ENCODE results near the gene ADNP2. TPM values are rescaled to one million over a fixed set of nuclear protein-coding genes. Genes with fewer than 3 reads are reported as not detected.

The ADNP2 gene
- total RNA-seq, 1 experiment from 2014 or later: 15.5 TPM

DNA sequence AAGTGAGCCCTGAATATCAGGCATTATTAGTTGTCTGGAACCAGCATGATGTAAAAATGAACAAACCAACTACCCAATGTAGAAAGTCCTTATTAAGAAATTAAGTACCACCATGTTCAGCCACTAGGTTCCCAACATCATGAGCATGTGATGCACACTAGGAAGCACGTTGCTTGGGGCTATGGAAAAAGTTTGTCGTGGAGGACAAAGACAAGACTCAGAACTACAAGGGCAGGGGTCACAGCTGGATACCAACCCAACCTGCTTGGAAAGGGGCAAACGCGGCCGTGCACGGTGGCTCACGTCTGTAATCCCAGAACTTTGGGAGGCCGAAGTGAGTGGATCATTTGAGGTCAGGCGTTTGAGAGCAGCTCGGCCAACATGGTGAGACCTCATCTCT, 64.0 kb downstream of the ADNP2 start:
- H3K27ac ChIP-seq (ENCODE audit: low read length): no peak overlapping the region
- H3K4me1 ChIP-seq (ENCODE audit: low read length): no peaks in the 10 kb centered on the region
- no peaks in the 10 kb centered on the region for H3K9me2 ChIP-seq (replicated peaks; ENCODE audit: insufficient read depth, low read length)
- H3K9ac ChIP-seq (ENCODE audit: low read length): no peak overlapping the region
- no peaks in the 10 kb centered on the region for H3K79me2 ChIP-seq (ENCODE audit: low read length)
- H3K4me3 ChIP-seq (ENCODE audit: low read length): no peak overlapping the region
- H2AFZ ChIP-seq (ENCODE audit: low read length): no peak overlapping the region
- DNase-seq: no peak
- no peak overlapping the region for H3K4me2 ChIP-seq (ENCODE audit: low read depth, low read length, poor library complexity, severe bottlenecking)
- no peaks in the 10 kb centered on the region for H3K36me3 ChIP-seq (ENCODE audit: insufficient read depth, low read length)
- H3K27me3 ChIP-seq (ENCODE audit: low read length): no peaks in the 10 kb centered on the region
- H4K20me1 ChIP-seq (ENCODE audit: insufficient read depth, low read depth, low read length): no peaks in the 10 kb centered on the region
- H3K9me3 ChIP-seq (ENCODE audit: low read length): no peaks in the 10 kb centered on the region

DNA sequence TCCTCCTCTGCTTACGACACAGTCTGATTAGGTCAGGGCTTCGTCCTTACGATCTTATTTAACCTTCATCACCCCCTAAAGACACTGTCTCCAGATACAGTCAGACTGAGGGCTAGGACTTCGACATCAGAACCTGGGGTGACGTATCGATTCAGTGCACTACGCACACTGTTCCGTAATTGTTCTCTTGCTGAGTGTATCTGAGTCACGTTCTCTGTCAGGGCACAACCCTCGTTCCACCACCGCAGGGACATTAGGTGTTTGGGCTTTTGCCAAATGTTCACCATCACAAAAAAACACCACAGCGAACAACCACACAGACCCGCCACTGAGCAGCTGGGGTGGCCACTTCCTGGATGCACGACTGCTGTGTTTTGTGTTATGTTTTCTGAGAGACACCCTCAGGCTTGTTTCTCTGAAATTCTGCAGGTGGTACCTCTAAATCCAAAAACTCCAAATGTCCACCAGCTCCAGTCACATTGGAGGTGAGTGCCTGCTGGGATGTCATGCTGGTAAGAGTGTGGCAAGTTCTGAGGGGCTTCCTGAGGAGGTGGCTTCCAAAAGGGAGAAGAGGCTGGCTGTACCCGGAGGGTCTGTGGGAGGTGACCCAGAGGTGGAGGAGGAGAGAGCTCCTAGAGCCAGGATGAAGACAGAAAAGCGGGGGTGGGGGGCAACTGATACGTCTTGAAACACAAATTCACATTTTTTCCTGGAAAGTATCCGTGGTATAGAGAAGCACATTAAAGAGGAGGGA, 66.6 kb downstream of the ADNP2 start:
- Histone ChIP-seq H3K79me2 (ENCODE audit: low read length) (no peaks in the 10 kb centered on the region), H3K27ac (ENCODE audit: low read length) (no peak overlapping the region), H3K4me3 (ENCODE audit: low read length) (no peak overlapping the region), H3K4me1 (ENCODE audit: low read length) (no peaks in the 10 kb centered on the region), H3K9ac (ENCODE audit: low read length) (no peak overlapping the region), H3K4me2 (ENCODE audit: low read depth, low read length, poor library complexity, severe bottlenecking) (no peak overlapping the region), H2AFZ (ENCODE audit: low read length) (no peak overlapping the region), H3K36me3 (ENCODE audit: insufficient read depth, low read length) (no peaks in the 10 kb centered on the region), H3K27me3 (ENCODE audit: low read length) (no peaks in the 10 kb centered on the region), H3K9me3 (ENCODE audit: low read length) (no peaks in the 10 kb centered on the region), H4K20me1 (ENCODE audit: insufficient read depth, low read depth, low read length) (no peaks in the 10 kb centered on the region), H3K9me2 (replicated peaks; ENCODE audit: insufficient read depth, low read length) (no peaks in the 10 kb centered on the region)
- DNase-seq: no peak

DNA sequence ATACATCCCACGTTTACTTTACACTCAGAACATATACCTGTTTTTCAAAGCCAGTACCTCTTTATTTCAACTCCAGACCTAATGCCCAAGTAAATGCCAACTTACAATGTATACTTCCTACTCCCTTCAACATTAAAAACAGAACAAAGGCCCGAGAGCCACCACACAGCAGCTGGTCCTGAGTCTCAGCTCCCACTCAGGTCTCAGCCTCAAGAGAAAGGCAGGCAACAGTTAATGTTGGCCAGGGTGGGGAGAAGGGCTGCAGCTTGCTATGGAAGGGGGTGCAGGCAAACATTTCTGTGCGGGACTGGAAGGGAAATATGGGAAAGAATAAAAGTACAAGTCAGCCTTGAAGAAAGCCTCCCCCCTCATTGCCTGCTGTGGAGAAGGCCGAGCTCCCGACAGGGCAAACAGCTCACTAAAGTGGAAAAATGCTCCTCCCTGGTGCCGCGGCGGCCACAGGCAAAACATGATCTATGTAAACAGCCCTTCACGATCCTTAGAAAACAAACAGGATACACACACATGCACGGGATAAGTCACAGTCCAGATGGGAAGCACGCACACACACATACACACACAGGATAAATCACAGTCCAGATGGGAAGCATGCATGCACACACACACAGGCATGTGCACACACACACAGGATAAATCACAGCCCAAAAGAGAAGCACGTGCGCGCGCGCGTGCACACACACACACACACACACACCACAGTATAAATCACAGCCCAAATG, 67.4 kb downstream of the ADNP2 start:
- H3K27ac ChIP-seq (ENCODE audit: low read length): no peak overlapping the region

DNA sequence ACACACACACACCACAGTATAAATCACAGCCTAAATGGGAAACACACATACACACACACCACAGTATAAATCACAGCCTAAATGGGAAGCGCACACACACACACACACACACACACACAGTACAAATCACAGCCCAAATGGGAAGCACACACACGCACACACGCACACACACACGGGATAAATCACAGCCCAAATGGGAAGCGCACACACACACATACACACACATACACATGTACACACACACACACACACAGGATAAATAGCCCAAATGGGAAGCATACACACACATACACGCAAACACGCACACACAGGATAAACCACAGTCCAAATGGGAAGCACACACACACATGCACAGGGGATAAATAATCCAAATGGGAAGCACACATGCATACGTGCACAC, 68.1 kb downstream of the ADNP2 start:
- no peaks in the 10 kb centered on the region for H3K27me3 ChIP-seq (ENCODE audit: low read length)
- no peaks in the 10 kb centered on the region for H3K4me1 ChIP-seq (ENCODE audit: low read length)
- H3K79me2 ChIP-seq (ENCODE audit: low read length): no peaks in the 10 kb centered on the region
- H3K27ac ChIP-seq (ENCODE audit: low read length): no peak overlapping the region
- DNase-seq: no peak
- no peaks in the 10 kb centered on the region for H4K20me1 ChIP-seq (ENCODE audit: insufficient read depth, low read depth, low read length)
- no peaks in the 10 kb centered on the region for H3K36me3 ChIP-seq (ENCODE audit: insufficient read depth, low read length)
- no peak overlapping the region for H3K9ac ChIP-seq (ENCODE audit: low read length)
- no peaks in the 10 kb centered on the region for H3K9me2 ChIP-seq (replicated peaks; ENCODE audit: insufficient read depth, low read length)
- no peak overlapping the region for H3K4me2 ChIP-seq (ENCODE audit: low read depth, low read length, poor library complexity, severe bottlenecking)
- H2AFZ ChIP-seq (ENCODE audit: low read length): no peak overlapping the region
- no peak overlapping the region for H3K4me3 ChIP-seq (ENCODE audit: low read length)
- H3K9me3 ChIP-seq (ENCODE audit: low read length): no peaks in the 10 kb centered on the region

More for the DNA sequence above, 67.4 kb downstream of the ADNP2 start:
- Histone ChIP-seq H3K9me3 (ENCODE audit: low read length) (no peaks in the 10 kb centered on the region), H3K9me2 (replicated peaks; ENCODE audit: insufficient read depth, low read length) (no peaks in the 10 kb centered on the region), H4K20me1 (ENCODE audit: insufficient read depth, low read depth, low read length) (no peaks in the 10 kb centered on the region), H3K36me3 (ENCODE audit: insufficient read depth, low read length) (no peaks in the 10 kb centered on the region), H3K4me2 (ENCODE audit: low read depth, low read length, poor library complexity, severe bottlenecking) (no peak overlapping the region), H3K9ac (ENCODE audit: low read length) (no peak overlapping the region), H3K79me2 (ENCODE audit: low read length) (no peaks in the 10 kb centered on the region), H3K27me3 (ENCODE audit: low read length) (no peaks in the 10 kb centered on the region), H2AFZ (ENCODE audit: low read length) (no peak overlapping the region), H3K4me3 (ENCODE audit: low read length) (no peak overlapping the region), H3K4me1 (ENCODE audit: low read length) (no peaks in the 10 kb centered on the region)
- no peak for DNase-seq

DNA sequence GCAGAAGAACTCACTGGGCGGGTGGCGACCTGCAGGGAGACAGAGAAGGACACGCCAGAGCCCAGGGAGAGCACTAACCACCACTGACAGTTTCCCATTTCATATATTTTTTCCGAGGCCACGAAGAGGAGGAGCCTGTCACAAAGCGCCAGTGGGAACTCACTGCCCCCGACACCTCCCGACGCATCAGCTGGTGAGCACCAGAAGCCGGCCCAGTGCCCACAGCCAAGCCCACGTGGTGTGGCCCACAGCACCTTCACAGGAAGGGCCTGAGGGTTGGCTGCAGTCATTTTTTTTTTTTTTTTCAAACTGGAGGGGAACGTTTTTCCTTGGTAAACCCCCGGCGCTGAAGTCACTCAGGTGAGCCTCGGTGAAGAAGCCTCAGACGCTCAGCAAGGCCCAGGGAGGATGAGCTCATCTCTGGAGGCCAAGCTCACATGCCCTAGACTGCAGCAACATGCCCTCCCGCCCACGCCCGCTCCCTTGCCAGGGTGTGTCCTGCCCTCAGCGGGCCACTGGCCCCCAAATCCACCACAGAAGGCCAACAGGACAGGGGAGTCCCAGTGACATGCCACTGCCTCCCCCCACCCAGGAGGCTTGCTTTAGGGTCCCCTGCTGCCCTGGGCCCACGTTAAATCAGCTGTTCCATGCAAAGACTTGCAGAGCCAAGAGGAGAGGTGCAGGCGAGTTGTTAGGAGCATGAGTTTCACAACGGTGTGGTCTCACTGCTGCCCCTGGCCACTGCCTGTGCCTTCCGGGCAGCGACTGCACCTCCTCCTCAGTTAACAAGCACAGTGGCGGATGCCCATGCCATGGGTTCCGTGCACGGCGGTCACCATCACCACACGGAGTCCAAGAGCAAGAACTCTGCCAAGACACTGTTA, 70.1 kb downstream of the ADNP2 start:
- H3K36me3 ChIP-seq (ENCODE audit: insufficient read depth, low read length): no peaks in the 10 kb centered on the region
- no peak overlapping the region for H3K27ac ChIP-seq (ENCODE audit: low read length)
- H3K27me3 ChIP-seq (ENCODE audit: low read length): no peaks in the 10 kb centered on the region
- no peak overlapping the region for H3K4me2 ChIP-seq (ENCODE audit: low read depth, low read length, poor library complexity, severe bottlenecking)
- H3K9ac ChIP-seq (ENCODE audit: low read length): no peak overlapping the region
- no peaks in the 10 kb centered on the region for H4K20me1 ChIP-seq (ENCODE audit: insufficient read depth, low read depth, low read length)
- no peaks in the 10 kb centered on the region for H3K9me2 ChIP-seq (replicated peaks; ENCODE audit: insufficient read depth, low read length)
- H3K79me2 ChIP-seq (ENCODE audit: low read length): no peaks in the 10 kb centered on the region
- no peaks in the 10 kb centered on the region for H3K4me1 ChIP-seq (ENCODE audit: low read length)
- H3K4me3 ChIP-seq (ENCODE audit: low read length): no peak overlapping the region
- H3K9me3 ChIP-seq (ENCODE audit: low read length): no peaks in the 10 kb centered on the region
- H2AFZ ChIP-seq (ENCODE audit: low read length): no peak overlapping the region
- no peak for DNase-seq

DNA sequence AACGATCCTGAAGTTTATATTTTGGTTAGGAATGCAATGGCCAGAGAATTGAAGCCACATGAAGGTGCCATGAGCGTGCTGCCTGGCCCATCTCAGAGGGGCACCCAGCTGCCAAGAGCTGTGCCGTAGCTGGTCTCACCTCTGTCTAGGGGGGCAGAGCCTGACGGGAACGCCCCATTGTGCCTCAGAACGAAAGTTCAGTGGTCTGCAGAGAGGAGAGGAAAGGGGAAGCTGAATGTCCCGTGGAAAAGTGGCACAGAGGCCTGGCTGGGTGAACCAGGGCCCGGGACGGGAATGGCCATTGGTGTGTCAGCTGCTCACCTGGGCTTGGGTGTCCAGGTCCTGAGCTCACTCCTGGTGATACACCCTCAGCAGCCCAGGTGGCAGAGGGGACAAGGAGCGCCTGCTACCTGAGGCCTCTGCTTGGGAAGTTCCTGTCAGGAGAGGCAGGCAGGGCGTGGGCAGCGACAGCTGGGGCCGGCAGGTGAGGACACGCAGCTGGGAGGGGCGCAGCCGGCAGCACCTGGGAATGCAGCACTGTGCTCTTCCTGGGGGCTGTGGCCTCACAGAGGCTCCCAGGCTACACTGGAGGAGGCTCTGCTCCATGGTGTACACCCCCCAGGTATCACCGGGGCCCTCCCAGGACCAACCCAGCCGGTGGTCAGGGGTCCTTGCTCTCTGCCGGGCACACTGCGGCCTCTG, 70.9 kb downstream of the ADNP2 start:
- Histone ChIP-seq H3K9me2 (replicated peaks; ENCODE audit: insufficient read depth, low read length) (no peaks in the 10 kb centered on the region), H3K4me3 (ENCODE audit: low read length) (no peak overlapping the region), H3K4me2 (ENCODE audit: low read depth, low read length, poor library complexity, severe bottlenecking) (no peak overlapping the region), H3K27me3 (ENCODE audit: low read length) (no peaks in the 10 kb centered on the region), H3K79me2 (ENCODE audit: low read length) (no peaks in the 10 kb centered on the region), H4K20me1 (ENCODE audit: insufficient read depth, low read depth, low read length) (no peaks in the 10 kb centered on the region), H3K9ac (ENCODE audit: low read length) (no peak overlapping the region), H2AFZ (ENCODE audit: low read length) (no peak overlapping the region), H3K36me3 (ENCODE audit: insufficient read depth, low read length) (no peaks in the 10 kb centered on the region), H3K9me3 (ENCODE audit: low read length) (no peaks in the 10 kb centered on the region), H3K4me1 (ENCODE audit: low read length) (no peaks in the 10 kb centered on the region), H3K27ac (ENCODE audit: low read length) (no peak overlapping the region)
- DNase-seq: no peak

DNA sequence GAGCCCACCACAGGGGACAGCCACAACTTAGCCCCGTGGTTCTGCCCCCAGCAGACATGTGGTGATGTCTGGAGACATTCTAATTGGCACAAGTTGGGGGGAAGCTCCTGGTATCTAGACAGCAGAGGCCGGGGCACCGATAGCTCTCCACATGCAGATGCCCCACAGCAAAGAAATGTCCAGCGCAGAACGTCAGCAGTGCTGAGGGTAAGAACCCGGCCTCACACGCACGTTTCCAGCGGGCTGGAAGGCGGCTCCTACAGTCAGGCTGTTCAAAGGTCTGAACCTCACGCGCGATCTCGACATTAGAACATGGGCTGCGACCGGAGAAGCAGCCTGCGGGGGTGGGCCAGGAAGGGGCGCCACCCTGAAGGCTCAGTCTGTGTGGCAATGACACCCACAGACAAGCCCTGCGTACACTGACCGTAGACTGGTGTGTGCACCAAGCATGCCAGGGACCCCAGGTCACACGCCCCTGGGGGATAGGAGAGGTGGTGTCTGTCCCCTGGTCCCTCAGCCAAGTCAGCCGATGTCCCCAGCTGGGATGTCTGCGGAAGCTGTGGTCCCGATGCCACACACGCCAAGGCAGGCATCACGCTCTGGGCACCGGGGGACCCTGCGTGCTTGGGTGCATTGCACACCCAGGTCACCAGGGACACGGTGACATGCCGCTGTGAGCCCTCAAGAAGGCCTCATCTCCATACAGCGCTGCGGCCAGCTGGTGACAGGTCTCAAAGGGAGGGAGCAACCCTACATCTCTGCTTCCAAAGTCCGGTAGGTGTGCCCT, 71.9 kb downstream of the ADNP2 start:
- Histone ChIP-seq H3K4me3 (ENCODE audit: low read length) (no peak overlapping the region), H3K79me2 (ENCODE audit: low read length) (no peaks in the 10 kb centered on the region), H3K9ac (ENCODE audit: low read length) (no peak overlapping the region), H3K27ac (ENCODE audit: low read length) (no peak overlapping the region), H3K4me1 (ENCODE audit: low read length) (no peaks in the 10 kb centered on the region), H3K9me3 (ENCODE audit: low read length) (no peaks in the 10 kb centered on the region), H2AFZ (ENCODE audit: low read length) (no peak overlapping the region), H3K27me3 (ENCODE audit: low read length) (no peaks in the 10 kb centered on the region), H3K9me2 (replicated peaks; ENCODE audit: insufficient read depth, low read length) (no peaks in the 10 kb centered on the region), H4K20me1 (ENCODE audit: insufficient read depth, low read depth, low read length) (no peaks in the 10 kb centered on the region), H3K4me2 (ENCODE audit: low read depth, low read length, poor library complexity, severe bottlenecking) (no peak overlapping the region), H3K36me3 (ENCODE audit: insufficient read depth, low read length) (no peaks in the 10 kb centered on the region)
- DNase-seq: no peak

Data from Karpas-422 (cell line).